Measurements from ENCODE around the gene TSC1.

Gene TSC1

DNA sequence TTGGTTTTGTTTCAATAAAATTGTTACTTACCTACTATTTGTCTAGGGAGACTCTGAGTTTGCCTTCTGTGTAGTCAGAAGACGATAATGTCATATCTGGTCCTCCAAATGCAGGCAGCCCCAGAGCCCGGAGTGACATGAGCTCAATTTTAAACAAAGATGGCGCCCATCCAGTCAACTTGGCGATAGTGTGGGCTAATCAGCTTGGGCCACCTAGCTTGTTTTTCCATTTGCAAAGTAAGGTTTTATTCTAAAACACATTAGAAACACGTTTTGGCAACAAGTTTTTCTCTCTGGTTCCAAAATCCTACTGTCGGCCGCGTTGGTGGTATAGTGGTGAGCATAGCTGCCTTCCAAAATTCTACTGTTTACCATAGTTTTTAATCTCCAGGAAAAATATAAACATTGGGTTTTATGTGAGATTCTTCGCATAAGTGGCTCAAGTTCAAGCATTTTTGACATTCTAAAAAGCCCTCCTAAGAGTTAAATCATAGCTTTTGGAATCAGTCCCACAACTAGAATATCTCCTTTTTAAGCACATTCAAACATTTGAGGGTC is 13.2 kb downstream of the TSC1 start:
- DNase-seq = no peak

DNA sequence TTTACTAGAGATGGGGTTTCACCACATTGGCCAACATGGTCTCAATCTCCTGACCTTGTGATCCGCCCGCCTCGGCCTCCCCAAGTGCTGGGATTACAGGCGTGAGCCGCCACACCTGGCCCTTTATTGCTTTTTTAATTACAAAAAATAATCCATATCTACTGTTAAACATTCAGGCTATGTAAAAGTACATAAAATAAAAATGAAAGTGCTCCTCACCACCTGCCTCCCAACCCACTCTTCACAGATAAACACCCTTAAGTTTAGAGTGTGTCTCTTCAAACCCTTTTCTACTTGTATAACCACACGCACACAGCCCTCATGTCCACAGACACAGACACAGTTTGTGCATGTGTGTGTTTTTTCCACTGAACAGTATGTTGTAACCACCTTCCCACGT is 16.7 kb downstream of the TSC1 start:
- no peak for DNase-seq

DNA sequence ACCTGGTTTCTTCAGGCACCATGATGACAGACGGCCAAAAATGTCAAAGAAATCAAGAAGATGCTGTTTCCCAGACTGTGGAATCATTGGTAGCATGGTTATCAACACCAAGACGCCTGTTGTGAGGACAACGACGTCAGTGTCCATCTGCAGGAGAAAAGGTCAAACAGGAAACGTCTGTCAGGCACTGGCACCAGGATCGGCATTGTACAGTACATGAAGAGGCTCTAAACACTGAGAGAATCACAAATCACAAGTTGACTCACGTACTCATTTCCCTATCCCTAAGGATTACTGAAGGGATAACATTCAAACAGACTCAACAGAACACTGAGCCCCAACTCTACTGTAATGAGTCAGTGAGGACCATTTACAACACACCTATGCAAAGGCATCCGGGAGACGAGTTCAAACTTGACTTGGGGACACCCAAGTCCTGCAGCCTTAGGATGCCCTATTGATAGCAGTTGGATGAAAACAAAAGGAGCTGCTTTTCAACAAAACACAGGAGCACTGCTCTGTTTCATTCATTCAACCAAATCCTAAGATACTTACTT is 21.0 kb downstream of the TSC1 start:
- DNase-seq = no peak

DNA sequence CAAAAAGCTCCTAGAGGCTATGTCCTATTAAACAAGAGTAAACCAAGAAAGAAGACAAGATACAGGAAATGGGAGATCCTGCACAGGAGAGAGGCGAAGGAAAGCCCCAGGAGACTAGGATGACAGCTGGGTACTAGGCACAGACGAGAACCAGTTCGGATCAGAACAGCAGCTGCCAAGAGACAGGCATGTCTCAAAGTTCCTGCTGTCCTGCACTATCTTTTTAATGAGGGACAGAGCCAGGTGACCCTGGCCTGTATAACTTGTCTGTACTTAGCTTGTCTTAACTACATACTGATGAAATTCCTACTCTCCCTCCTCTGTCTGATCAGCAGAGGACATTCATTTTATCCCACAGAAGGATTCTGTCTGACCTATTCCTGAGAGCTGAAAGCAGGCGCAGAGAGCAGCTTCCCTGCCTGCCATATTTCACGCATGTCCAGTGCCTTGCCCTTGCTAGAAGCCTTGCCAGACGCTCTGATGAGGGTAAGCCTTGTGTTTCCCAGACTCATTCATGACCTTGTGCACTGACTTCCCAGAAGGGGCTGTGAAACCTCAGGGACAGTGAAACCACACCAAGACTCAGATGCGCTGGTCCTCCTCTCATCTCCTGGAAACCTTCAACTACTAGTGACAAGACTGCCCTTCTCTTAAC is 24.7 kb downstream of the TSC1 start:
- no peak for DNase-seq

DNA sequence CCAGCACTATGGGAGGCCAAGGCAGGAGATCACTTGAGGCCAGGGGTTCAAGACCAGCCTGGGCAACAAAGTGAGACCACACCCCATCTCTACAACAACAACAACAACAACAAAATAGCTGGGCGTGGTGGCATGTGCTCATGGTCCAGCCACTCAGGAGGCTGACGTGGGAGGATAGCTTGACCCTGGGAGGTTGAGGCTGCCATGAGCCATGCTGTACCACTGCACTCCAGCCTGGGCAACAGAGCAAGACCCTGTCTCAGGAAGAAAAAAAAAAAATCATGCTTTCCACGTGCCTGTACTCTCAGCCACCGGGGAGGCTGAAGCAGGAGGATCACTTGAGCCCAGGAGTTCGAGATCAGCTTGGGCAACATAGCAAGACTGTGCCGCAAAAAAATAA is 29.5 kb downstream of the TSC1 start:
- no peak for DNase-seq

DNA sequence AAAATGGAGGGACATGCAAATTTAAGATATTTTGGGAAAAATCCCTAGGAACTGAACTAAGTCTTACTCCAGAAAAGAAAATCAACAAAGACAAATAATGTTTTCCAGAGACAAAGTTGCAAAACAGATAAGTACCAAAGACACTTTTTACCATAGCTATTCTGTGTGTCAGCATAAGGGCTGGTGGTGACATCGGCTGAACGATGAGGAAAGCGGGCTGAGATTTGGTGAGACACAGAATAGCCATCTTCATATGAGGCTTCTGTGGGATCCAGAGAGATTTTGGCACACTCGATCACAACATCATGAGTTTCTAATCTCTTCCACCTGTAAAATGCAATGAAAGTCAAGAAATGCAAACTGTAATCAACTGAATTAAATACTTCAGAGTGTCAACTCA is 32.3 kb downstream of the TSC1 start:
- no peak for DNase-seq

DNA sequence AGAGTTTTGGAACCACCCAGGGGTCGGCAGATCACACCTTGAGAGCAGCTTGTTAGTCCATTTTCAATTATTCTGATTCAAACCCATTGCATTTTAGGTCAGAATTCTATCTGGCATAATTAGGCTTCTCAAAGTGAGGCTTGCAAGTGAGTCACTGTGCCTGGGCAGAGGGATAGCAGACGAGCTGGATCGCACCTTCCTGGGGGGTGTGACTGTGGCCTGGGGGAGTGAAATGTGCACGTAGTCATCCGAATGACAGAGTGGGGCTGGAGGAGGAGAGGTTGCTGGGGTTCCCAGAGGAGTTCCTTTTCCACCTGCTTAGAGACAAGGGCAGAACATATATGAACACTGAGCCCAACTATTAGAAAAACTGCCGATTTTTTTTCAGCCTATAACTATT is 34.0 kb downstream of the TSC1 start:
- DNase-seq = no peak

DNA sequence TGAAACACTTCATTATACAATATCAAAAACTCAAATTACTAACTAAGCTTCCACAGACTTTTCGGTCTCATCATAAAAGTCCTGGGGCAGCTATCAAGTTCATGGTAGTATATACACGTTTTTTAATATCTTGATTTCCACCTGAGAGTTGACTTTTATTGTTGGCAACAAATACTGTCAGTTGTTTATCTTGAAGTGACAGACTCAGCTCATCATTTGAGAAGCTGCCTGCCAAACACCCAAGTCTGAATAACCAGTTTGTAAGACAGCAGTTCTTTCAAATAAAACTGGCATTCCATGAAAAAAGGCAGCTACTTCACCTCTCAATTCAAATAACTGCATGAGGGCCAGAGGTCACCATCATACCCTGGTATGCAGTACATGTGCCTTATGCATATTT is 35.1 kb downstream of the TSC1 start:
- no peak for DNase-seq

DNA sequence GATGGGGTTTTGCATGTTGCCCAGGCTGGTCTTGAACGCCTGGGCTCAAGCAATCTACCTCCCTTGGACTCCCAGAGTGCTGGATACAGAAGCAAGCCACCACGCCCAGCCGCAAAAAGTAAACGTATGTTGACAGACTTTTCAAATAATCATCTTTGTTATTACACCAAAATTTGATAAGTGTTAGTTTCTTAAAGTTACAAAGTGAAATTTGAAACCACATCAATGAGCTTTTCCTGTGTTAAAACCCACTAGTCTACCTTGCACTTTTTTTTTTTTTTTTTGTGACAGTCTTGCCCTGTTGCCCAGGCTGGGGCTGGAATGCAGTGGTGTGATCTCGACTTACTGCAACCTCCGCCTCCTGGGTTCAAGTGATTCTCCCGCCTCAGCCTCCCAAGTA is 35.8 kb downstream of the TSC1 start:
- DNase-seq = no peak

DNA sequence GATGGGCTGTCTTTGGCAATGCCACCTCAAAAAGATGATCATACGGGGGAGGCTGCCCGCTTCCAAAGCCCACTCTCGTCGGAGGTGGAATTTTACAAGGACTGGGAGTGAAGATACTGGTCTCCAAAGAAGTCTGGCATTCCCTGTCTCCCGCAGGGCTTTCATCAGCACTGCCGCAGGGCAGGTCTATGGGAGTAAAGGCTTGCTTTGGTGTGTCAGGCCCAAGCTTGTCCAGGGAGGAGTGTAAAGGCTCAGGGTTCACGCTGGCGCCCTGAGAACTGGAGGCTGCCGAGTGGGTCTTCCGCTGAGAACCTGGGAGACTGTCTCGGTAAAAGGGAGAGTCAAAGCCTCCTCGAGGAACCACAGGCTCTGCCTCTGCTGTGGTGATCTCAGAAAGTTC is 38.7 kb downstream of the TSC1 start:
- DNase-seq = no peak

DNA sequence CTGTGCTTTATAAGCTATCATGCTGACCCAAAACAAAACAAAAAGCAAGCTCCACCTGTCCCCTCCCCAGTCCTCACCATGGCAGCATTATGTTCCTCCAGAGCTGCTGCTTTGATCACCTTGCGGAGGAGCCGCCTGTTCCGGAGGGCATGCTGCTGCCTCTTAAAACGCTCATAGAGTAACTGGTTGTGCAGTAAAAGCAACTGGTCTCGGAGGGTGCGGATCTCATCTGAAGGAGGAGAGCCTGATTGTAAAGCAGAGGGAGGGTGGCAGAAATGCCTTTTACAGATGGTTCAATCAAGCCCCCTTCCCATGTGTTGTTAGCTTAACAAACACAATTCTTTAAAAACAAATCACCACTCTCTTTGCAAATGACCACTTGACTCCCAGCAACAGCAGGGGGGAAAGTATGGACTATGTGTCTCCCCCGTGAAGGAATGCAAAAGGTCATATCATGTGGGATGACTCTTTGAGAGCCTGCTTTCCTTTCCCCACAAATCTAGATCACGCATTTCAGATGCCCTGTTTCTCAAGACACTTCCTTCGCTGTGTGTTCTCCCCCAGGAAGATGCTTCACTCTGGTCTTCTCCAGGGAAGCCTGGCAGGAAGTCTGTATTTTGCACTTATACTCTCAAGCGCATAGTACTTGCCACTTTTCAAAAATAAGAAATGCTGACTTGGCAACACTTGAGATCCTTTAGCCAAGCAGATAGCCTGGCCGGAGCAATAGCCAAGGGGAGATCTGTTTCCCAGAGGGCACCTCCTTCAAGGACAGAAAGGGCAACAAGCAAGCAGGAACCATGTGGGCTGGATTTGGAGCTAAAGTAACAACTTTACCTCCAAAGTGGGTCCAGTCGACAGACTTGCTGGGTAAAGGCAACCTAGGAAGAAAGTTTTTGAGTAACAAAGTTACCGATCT is 40.6 kb downstream of the TSC1 start:
- no peak for DNase-seq

DNA sequence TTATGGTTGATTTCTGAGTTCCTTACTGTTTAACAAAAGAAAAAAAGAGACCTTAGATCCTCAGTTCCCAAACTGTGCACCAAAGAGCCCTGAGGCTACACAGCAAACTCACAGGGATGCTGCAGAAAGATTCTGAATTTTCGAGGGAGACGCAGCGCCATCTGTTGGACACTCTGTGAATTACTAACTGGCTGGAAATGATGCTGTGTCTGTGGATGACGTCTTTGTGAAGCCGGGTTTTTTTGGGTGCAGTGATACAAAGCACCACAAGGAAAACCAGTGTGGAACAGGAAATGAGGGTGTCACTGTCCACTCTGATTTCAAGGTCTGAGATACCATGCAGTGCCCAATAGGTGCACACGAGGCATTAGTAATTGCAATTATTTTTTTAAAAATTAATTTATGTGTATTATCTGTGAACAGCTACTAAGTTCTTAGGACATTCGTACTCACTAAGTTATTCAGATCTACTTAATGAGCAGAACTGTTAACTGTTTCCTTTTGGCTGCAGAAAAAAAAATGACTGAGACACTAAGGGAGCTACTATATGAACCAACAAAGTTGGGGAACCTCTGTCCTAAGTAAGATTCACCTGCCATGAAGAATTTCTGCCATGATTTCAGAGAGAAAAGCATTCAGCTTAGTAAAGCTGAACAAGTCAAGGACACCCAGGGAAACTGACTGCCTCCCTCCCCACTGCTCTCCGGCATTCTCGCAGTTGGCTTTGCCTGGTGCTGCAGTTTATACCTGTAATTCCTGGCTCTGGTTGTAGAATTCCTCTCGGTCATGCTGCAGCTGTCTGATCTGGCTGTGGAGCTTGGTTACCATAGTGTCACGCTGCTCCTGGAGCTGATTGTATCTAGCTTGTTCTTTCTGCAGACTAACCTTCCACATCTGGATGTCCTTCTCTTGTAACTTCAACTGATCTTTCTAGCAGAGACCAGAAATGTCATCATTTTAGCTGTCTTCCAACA is 42.3 kb downstream of the TSC1 start:
- DNase-seq = peak; percentile 91

DNA sequence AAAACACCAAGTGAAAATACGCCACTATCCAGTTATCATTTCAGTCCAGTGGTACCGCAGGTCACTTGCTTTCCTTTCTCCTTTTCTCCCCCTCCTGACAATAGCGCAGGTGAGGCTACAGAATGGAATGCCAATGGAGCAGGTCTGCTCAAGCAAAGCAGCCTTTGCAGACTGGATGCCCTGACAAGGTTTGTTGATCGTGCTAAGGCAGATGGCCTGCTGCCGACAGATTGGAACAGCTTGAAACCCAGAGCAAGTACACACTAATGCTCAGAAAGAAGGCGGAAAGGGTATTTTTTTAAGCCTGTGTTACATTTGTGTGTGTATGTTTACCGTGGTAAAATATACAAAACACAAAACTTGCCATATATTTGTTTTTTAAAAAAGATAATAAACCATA is 46.4 kb downstream of the TSC1 start:
- DNase-seq = no peak

DNA sequence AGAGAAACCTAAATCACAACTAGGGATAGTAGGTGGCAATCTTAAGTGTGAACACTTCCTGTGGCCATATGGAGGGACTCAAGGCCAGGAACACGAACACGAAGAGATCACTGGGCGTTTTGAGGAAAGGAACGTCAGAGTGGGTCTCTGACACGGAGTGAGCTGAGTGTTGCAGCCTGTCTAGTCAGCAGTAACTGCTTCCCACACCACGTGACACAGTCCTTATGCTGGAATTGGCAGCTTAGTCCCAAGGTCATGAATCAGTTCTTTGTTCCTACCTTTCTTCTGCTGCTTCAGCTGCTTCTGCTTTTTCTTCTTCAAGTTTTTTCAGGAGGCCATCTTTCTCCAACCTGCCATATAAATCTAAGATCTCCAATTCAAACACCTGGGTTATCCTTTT is 47.5 kb downstream of the TSC1 start:
- DNase-seq = no peak

DNA sequence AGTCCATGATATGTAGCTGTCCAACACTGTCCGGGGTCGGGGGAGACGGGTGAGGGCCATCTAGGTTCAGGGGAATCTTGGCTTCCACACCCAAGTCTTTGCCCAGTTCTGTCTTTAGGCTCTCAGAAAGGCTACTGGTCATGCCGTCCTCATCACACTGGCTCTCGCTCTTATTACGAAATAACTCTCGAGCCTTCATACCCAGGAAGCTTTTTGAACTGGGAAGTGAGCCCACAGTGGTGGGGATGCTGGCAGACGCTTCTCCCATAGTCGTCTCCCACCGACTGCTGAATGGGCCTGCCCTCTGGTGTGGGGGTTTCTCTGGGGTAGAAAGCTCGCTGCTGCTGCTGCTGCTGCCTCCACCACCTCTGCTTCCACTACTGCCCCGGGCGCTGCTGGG is 48.2 kb downstream of the TSC1 start:
- no peak for DNase-seq

DNA sequence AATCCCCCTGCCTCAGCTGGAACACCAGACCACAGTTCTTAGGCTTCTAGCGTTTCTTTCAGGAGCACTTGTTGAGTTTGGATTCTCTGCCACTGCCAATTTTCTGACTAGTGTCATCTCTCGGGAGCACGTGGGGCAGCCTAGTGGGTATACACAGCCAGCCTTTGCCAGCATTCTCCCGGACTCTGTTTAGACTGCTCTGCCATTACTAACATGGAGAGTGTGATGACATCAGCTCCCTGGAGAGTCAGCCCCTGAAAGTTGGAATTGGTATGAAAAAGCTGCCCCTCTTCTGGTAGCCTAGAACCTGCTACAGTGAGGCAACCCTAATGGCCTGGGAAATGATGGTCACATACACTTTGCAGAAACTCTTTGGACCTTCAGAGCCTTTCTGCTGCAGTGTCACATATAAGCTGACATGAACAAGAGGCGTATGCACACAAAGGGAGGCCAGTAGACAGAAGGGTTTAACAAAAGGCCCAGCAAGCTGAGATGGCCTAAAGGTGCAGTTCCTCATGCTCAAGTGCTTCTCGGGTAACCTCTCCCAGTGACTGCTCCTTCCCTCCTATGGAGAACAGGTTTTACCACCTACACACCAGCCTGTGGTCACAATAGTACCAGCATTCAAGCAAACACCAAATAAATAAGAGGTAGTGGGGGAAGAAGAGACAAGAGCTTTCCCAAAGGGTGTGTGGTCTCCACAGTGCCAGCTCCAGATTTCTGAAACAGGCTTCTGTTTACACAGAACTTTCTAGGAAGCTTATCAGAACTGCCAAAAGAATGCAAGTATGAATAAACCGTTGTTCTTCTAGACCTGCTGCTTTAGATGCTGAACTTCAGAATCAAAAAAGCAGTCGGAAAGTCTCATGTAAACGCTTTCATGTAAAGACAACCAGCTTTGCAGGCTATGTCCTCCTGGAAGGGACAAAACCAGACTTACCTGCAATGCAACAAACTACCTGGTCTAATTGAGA is 49.3 kb downstream of the TSC1 start:
- DNase-seq = no peak

DNA sequence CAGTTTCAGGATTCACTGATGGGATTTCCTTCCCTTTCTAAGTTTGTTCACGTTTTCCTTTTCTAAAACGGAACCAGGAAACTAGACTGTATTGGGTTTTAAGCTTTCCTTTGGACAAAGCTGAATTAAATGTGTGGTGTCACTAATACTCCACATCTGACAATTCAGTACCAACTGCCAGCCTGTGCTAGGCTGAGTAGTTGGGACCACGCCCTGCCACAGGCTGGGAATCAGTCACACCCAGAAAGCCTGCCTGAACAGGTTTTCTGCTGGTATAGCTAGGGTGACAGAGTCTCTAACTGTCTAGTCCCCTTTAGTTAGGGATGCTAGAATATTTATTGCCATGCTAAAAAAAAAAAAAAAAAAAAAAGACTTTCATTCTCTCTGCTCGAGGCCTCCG is 50.1 kb downstream of the TSC1 start:
- DNase-seq = peak; percentile 93

DNA sequence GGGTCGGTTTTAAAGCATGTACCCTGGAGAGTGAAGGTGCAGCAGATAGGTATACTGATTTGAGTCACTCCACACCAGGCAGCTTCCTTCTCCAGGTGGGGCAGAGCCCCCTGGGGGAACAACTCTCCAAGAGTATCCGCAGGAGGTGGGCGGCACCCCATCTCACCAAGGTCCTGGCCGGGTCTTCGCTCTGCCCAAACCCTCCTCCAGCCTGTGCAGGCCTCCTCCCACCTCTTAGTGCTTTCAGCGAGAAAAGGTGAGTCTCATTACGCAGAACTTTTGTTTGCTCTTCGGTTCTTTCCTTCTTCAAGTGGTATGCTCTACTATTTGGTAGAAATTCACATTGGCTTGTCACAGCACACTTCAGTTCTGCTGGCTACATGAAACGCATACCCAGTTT is 52.0 kb downstream of the TSC1 start:
- no peak for DNase-seq

DNA sequence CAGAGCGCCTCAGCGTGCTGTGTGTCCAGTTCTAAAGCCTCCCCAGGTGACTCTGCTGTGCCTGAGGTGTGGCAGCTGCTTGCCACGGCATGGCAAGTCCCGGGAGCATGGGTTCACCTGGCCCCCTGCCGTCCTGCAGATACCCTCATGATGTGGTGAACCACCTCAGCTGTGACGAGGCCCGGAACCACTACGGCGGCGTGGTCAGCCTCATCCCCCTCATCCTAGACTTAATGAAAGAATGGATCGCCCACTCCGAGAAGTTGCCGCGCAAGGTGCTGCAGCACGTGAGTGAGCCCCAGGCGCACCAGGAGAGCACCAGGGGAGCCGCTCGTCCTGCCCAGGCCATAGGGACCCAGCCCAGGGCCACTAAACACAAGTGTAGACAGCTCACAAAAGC is 56.3 kb downstream of the TSC1 start:
- DNase-seq = no peak

DNA sequence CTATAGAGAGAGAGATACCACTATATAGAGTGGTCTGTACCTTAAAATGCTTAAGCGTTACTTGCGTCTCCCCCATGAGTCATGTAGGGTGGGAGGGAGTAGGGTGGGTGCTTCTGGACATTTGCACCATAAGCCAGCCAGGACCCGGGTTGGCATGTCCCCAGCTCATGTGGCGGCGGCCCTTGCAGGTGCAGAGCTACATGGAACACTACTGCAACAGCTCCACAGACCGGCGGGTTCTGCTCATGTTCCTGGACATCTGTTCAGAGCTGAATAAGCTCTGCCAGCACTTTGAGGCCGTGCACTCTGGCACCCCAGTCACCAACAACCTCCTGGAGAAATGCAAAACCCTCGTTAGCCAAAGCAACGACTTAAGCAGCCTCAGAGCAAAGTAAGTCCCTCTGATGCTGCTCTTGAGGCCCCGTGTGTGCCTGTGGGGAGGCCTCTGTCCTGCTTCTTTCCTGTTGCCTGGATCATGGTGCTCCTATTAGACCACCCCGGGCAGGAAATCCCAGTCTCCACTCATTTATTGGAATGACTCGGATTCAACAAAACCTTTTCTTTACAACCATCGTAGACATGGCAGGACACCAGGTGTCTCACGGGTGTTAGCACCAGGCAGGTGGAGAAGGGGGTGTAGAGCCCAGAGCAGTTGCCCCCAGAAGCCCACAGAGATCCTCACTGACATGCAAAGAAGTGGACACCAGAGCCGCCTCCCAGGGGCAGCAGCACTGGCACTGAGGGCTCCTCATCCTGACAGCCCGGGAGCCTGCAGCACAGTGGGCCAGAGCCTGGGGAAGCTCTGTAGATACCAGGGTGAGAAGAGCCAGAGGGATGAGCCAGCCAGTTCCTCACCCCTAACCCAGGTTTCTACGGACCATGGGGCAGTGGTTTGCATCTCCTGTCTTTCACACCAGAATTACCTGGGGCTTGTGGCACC is 57.0 kb downstream of the TSC1 start:
- no peak for DNase-seq
